Panc1 (cell line): ENCODE data around the gene GRIK3.

Source experiments
- POLR2AphosphoS5 ChIP-seq: IDR thresholded peaks from 2 replicates; pipeline ENCODE4 v1.6.1; 2012; ENCODE audit warnings: mild to moderate bottlenecking, low read depth, low read length, moderate library complexity
- SIN3A ChIP-seq: IDR thresholded peaks from 2 replicates; pipeline ENCODE4 v1.6.1; 2012; ENCODE audit warnings: low read depth, mild to moderate bottlenecking, low read length, moderate library complexity, borderline replicate concordance; ENCODE audit not compliant: insufficient read depth
- TF ChIP-seq, protein P1 (sequence below): fragments of 450-650 bp; IDR thresholded peaks from 2 replicates; pipeline ENCODE4 v1.5.1; 2017; ENCODE audit warnings: mild to moderate bottlenecking
- TF ChIP-seq, protein P2 (sequence below), 2 experiments: IDR thresholded peaks; 2 replicates each; pipeline ENCODE4 v1.6.1; 2011 to 2012; ENCODE audit warnings: low read depth in 2 of 2, control low read depth in 1 of 2, low read length in 1 of 2, mild to moderate bottlenecking in 1 of 2, moderate library complexity in 1 of 2; ENCODE audit not compliant: insufficient read depth in 1 of 2

DNA sequence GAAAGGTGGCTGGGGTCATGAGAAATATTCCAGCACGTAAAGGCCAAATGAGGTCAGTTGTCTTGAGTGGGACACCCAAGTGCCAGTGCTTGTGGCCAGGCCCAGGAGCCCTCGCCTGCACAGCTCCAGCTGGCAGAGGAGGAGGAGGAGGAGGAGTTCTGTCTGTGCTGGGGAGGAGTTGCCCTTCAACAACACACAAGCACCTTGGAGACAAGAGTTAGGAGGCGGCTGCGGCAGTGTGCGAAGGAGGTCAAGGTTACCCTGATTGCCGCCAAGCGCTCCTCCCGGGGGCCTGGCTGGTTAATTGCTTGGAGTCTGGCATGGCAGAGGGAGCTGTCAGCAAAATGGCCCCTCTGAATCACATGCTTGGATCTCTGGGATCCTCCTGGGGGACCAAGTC, 45.1 kb downstream of the GRIK3 start:
- TF ChIP-seq POLR2AphosphoS5: no peak
- TF ChIP-seq SIN3A: no peak
- TF ChIP-seq, protein P1, sequence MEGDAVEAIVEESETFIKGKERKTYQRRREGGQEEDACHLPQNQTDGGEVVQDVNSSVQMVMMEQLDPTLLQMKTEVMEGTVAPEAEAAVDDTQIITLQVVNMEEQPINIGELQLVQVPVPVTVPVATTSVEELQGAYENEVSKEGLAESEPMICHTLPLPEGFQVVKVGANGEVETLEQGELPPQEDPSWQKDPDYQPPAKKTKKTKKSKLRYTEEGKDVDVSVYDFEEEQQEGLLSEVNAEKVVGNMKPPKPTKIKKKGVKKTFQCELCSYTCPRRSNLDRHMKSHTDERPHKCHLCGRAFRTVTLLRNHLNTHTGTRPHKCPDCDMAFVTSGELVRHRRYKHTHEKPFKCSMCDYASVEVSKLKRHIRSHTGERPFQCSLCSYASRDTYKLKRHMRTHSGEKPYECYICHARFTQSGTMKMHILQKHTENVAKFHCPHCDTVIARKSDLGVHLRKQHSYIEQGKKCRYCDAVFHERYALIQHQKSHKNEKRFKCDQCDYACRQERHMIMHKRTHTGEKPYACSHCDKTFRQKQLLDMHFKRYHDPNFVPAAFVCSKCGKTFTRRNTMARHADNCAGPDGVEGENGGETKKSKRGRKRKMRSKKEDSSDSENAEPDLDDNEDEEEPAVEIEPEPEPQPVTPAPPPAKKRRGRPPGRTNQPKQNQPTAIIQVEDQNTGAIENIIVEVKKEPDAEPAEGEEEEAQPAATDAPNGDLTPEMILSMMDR: no peak
- TF ChIP-seq, protein P2, sequence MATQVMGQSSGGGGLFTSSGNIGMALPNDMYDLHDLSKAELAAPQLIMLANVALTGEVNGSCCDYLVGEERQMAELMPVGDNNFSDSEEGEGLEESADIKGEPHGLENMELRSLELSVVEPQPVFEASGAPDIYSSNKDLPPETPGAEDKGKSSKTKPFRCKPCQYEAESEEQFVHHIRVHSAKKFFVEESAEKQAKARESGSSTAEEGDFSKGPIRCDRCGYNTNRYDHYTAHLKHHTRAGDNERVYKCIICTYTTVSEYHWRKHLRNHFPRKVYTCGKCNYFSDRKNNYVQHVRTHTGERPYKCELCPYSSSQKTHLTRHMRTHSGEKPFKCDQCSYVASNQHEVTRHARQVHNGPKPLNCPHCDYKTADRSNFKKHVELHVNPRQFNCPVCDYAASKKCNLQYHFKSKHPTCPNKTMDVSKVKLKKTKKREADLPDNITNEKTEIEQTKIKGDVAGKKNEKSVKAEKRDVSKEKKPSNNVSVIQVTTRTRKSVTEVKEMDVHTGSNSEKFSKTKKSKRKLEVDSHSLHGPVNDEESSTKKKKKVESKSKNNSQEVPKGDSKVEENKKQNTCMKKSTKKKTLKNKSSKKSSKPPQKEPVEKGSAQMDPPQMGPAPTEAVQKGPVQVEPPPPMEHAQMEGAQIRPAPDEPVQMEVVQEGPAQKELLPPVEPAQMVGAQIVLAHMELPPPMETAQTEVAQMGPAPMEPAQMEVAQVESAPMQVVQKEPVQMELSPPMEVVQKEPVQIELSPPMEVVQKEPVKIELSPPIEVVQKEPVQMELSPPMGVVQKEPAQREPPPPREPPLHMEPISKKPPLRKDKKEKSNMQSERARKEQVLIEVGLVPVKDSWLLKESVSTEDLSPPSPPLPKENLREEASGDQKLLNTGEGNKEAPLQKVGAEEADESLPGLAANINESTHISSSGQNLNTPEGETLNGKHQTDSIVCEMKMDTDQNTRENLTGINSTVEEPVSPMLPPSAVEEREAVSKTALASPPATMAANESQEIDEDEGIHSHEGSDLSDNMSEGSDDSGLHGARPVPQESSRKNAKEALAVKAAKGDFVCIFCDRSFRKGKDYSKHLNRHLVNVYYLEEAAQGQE (IDR thresholded peaks at IDR 0.05; ENCODE audit: insufficient read depth in 1 of 2, low read depth in 2 of 2, low read length in 1 of 2): no peak
